ENCODE data around the gene FCRLA.

Gene FCRLA

DNA sequence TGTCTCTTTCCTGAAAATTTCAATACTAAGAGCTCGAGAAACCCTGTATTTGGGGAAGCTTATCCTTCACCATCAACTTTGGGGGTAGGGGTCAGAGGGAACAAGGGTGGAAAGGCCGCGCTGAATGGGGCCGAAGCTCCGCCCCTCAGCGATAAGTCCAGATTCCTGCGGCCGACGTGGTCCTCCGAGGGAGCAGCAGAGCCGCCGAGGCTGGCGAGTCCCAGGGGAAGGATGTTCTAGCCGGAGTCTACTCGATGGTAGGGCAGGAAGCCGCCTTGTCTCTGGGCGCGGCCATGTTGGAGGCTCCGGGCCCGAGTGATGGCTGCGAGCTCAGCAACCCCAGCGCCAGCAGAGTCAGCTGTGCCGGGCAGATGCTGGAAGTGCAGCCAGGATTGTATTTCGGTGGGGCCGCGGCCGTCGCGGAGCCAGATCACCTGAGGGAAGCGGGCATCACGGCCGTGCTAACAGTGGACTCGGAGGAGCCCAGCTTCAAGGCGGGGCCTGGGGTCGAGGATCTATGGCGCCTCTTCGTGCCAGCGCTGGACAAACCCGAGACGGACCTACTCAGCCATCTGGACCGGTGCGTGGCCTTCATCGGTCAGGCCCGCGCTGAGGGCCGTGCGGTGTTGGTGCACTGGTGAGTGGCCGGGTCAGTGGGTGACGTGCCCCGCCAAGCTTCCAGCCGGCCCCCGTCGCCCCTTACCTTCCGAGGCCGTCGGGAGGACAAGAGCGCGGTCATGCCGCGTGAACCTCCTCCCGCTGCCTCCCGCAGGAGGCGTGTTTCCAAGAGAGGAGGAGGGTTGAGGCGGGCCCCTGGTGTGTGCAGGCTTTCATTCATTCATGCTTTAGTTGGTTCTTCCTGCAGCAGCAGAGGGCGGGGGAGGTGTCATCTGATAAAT is 42.7 kb downstream of the FCRLA start, which contains the start of gene DUSP12 (continued):
- TF ChIP-seq ZNF112 (tag by site-specific recombination; IDR thresholded peaks at IDR 0.05) (no peak), ZXDB (tag by site-specific recombination; IDR thresholded peaks at IDR 0.05) (peak; percentile 85), SP2 (tag by site-specific recombination; IDR thresholded peaks at IDR 0.05) (peak; percentile 92), YY1 (tag by site-specific recombination; IDR thresholded peaks at IDR 0.05) (peak; percentile 99), ZFP41 (tag by site-specific recombination; IDR thresholded peaks at IDR 0.05; ENCODE audit: borderline replicate concordance) (no peak), ZNF221 (tag by site-specific recombination; IDR thresholded peaks at IDR 0.05; ENCODE audit: borderline replicate concordance) (no peak), BCL11A (tag by site-specific recombination; IDR thresholded peaks at IDR 0.05; ENCODE audit: low read depth) (peak; percentile 59; the same call in 1 of the 2 replicates), ZSCAN16 (tag by site-specific recombination; IDR thresholded peaks at IDR 0.05) (0 out of 2 replicates have a peak, but pooled peaks have one; percentile 68), TRIM28 (IDR thresholded peaks at IDR 0.05; ENCODE audit: borderline replicate concordance, low read length) (peak; percentile 22; the same call in 1 of the 2 replicates), ZNF335 (tag by site-specific recombination; conservative IDR thresholded peaks at IDR 0.05) (peak; percentile 95), ZNF121 (tag by site-specific recombination; IDR thresholded peaks at IDR 0.05) (peak; percentile 74), ZNF184 (tag by site-specific recombination; IDR thresholded peaks at IDR 0.05) (0 out of 2 replicates have a peak, but pooled peaks have one; percentile 19), ZNF324 (tag by site-specific recombination; IDR thresholded peaks at IDR 0.05) (0 out of 2 replicates have a peak, but pooled peaks have one; percentile 63), ZNF561 (tag by site-specific recombination; IDR thresholded peaks at IDR 0.05; ENCODE audit: borderline replicate concordance) (peak; percentile 82), ZNF571 (tag by site-specific recombination; IDR thresholded peaks at IDR 0.05) (no peak), ZNF837 (tag by site-specific recombination; IDR thresholded peaks at IDR 0.05) (no peak), ZNF629 (tag by site-specific recombination; IDR thresholded peaks at IDR 0.05) (peak; percentile 68)
- TF ChIP-seq, protein P1, sequence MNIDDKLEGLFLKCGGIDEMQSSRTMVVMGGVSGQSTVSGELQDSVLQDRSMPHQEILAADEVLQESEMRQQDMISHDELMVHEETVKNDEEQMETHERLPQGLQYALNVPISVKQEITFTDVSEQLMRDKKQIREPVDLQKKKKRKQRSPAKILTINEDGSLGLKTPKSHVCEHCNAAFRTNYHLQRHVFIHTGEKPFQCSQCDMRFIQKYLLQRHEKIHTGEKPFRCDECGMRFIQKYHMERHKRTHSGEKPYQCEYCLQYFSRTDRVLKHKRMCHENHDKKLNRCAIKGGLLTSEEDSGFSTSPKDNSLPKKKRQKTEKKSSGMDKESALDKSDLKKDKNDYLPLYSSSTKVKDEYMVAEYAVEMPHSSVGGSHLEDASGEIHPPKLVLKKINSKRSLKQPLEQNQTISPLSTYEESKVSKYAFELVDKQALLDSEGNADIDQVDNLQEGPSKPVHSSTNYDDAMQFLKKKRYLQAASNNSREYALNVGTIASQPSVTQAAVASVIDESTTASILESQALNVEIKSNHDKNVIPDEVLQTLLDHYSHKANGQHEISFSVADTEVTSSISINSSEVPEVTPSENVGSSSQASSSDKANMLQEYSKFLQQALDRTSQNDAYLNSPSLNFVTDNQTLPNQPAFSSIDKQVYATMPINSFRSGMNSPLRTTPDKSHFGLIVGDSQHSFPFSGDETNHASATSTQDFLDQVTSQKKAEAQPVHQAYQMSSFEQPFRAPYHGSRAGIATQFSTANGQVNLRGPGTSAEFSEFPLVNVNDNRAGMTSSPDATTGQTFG (tag by site-specific recombination; IDR thresholded peaks at IDR 0.05; ENCODE audit: borderline replicate concordance) = no peak
- TF ChIP-seq, protein P2, sequence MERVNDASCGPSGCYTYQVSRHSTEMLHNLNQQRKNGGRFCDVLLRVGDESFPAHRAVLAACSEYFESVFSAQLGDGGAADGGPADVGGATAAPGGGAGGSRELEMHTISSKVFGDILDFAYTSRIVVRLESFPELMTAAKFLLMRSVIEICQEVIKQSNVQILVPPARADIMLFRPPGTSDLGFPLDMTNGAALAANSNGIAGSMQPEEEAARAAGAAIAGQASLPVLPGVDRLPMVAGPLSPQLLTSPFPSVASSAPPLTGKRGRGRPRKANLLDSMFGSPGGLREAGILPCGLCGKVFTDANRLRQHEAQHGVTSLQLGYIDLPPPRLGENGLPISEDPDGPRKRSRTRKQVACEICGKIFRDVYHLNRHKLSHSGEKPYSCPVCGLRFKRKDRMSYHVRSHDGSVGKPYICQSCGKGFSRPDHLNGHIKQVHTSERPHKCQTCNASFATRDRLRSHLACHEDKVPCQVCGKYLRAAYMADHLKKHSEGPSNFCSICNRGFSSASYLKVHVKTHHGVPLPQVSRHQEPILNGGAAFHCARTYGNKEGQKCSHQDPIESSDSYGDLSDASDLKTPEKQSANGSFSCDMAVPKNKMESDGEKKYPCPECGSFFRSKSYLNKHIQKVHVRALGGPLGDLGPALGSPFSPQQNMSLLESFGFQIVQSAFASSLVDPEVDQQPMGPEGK (tag by site-specific recombination; IDR thresholded peaks at IDR 0.05) = peak; percentile 74; the same call in 1 of the 2 replicates
- TF ChIP-seq, protein P3, sequence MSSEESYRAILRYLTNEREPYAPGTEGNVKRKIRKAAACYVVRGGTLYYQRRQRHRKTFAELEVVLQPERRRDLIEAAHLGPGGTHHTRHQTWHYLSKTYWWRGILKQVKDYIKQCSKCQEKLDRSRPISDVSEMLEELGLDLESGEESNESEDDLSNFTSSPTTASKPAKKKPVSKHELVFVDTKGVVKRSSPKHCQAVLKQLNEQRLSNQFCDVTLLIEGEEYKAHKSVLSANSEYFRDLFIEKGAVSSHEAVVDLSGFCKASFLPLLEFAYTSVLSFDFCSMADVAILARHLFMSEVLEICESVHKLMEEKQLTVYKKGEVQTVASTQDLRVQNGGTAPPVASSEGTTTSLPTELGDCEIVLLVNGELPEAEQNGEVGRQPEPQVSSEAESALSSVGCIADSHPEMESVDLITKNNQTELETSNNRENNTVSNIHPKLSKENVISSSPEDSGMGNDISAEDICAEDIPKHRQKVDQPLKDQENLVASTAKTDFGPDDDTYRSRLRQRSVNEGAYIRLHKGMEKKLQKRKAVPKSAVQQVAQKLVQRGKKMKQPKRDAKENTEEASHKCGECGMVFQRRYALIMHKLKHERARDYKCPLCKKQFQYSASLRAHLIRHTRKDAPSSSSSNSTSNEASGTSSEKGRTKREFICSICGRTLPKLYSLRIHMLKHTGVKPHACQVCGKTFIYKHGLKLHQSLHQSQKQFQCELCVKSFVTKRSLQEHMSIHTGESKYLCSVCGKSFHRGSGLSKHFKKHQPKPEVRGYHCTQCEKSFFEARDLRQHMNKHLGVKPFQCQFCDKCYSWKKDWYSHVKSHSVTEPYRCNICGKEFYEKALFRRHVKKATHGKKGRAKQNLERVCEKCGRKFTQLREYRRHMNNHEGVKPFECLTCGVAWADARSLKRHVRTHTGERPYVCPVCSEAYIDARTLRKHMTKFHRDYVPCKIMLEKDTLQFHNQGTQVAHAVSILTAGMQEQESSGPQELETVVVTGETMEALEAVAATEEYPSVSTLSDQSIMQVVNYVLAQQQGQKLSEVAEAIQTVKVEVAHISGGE (tag by site-specific recombination; conservative IDR thresholded peaks at IDR 0.05; ENCODE audit: low read depth) = peak; percentile 84
- TF ChIP-seq, protein P4, sequence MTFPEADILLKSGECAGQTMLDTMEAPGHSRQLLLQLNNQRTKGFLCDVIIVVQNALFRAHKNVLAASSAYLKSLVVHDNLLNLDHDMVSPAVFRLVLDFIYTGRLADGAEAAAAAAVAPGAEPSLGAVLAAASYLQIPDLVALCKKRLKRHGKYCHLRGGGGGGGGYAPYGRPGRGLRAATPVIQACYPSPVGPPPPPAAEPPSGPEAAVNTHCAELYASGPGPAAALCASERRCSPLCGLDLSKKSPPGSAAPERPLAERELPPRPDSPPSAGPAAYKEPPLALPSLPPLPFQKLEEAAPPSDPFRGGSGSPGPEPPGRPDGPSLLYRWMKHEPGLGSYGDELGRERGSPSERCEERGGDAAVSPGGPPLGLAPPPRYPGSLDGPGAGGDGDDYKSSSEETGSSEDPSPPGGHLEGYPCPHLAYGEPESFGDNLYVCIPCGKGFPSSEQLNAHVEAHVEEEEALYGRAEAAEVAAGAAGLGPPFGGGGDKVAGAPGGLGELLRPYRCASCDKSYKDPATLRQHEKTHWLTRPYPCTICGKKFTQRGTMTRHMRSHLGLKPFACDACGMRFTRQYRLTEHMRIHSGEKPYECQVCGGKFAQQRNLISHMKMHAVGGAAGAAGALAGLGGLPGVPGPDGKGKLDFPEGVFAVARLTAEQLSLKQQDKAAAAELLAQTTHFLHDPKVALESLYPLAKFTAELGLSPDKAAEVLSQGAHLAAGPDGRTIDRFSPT (tag by site-specific recombination; IDR thresholded peaks at IDR 0.05) = peak; percentile 83
- TF ChIP-seq, protein P5, sequence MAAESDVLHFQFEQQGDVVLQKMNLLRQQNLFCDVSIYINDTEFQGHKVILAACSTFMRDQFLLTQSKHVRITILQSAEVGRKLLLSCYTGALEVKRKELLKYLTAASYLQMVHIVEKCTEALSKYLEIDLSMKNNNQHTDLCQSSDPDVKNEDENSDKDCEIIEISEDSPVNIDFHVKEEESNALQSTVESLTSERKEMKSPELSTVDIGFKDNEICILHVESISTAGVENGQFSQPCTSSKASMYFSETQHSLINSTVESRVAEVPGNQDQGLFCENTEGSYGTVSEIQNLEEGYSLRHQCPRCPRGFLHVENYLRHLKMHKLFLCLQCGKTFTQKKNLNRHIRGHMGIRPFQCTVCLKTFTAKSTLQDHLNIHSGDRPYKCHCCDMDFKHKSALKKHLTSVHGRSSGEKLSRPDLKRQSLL (tag by site-specific recombination; IDR thresholded peaks at IDR 0.05) = no peak
- TF ChIP-seq, protein P6, sequence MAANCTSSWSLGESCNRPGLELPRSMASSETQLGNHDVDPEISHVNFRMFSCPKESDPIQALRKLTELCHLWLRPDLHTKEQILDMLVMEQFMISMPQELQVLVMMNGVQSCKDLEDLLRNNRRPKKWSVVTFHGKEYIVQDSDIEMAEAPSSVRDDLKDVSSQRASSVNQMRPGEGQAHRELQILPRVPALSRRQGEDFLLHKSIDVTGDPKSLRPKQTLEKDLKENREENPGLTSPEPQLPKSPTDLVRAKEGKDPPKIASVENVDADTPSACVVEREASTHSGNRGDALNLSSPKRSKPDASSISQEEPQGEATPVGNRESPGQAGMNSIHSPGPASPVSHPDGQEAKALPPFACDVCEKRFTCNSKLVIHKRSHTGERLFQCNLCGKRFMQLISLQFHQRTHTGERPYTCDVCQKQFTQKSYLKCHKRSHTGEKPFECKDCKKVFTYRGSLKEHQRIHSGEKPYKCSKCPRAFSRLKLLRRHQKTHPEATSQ (tag by site-specific recombination; IDR thresholded peaks at IDR 0.05) = peak; percentile 88
- TF ChIP-seq, protein P7, sequence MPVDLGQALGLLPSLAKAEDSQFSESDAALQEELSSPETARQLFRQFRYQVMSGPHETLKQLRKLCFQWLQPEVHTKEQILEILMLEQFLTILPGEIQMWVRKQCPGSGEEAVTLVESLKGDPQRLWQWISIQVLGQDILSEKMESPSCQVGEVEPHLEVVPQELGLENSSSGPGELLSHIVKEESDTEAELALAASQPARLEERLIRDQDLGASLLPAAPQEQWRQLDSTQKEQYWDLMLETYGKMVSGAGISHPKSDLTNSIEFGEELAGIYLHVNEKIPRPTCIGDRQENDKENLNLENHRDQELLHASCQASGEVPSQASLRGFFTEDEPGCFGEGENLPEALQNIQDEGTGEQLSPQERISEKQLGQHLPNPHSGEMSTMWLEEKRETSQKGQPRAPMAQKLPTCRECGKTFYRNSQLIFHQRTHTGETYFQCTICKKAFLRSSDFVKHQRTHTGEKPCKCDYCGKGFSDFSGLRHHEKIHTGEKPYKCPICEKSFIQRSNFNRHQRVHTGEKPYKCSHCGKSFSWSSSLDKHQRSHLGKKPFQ (tag by site-specific recombination; IDR thresholded peaks at IDR 0.05) = no peak; the same call in 1 of the 2 replicates

Measured in HEK293 (cell line).